PC-9 (cell line): Measurements from ENCODE around the gene GAPDHS.

Experiments used
- CTCF ChIP-seq: fragments of 200-600 bp; sonication (generic); conservative IDR thresholded peaks from 2 replicates; pipeline ENCODE4 v1.6.1; 2017; ENCODE audit warnings: mixed run types, antibody characterized with exemption, mild to moderate bottlenecking, moderate library complexity
- EZH2 ChIP-seq: fragments of 200-600 bp; sonication (generic); IDR thresholded peaks from 2 replicates; pipeline ENCODE4 v1.8.0; 2017; ENCODE audit warnings: antibody characterized with exemption, low read depth

GRCh38 chr19:35544110-35544802 is 11.0 kb downstream of the GAPDHS start:
- no peak for TF ChIP-seq CTCF
- no peak for TF ChIP-seq EZH2
